HepG2 (cell line): ENCODE results near the gene CSDE1. TPM values are rescaled to one million over a fixed set of nuclear protein-coding genes. Genes with fewer than 3 reads are reported as not detected.

Source experiments
- BORCS8-MEF2B ChIP-seq: sonication (generic); formaldehyde crosslinking; IDR thresholded peaks from 2 replicates; pipeline ENCODE4 v1.8.0; 2022; ENCODE audit warnings: mild to moderate bottlenecking, missing genetic modification reagents
- EED ChIP-seq: sonication (generic); formaldehyde crosslinking; IDR thresholded peaks from 2 replicates; pipeline ENCODE4 v1.5.0; 2020; ENCODE audit warnings: mild to moderate bottlenecking, missing genetic modification reagents
- HNRNPK ChIP-seq: fragments of 200-400 bp; formaldehyde crosslinking; IDR thresholded peaks from 2 replicates; pipeline ENCODE4 v1.6.1; 2018; ENCODE audit warnings: low read length, low read depth, moderate library complexity, mild to moderate bottlenecking; ENCODE audit not compliant: poor library complexity, severe bottlenecking
- IKZF4 ChIP-seq: sonication (generic); formaldehyde crosslinking; IDR thresholded peaks from 2 replicates; pipeline ENCODE4 v1.5.1; 2020; ENCODE audit warnings: borderline replicate concordance, mild to moderate bottlenecking, low read depth, missing genetic modification reagents; ENCODE audit errors: not compliant biosample characterization
- MAFK ChIP-seq, 2 experiments: IDR thresholded peaks in 1 of 2; conservative IDR thresholded peaks in 1 of 2; 2 replicates each; pipeline ENCODE4 v1.6.1; 2011; ENCODE audit warnings: improper control_type of control experiment in 2 of 2, low read length in 2 of 2
- MIER2 ChIP-seq: IDR thresholded peaks from 2 replicates; pipeline ENCODE4 v1.6.1; 2016; ENCODE audit warnings: missing biosample characterization, missing genetic modification reagents
- SIN3A ChIP-seq: IDR thresholded peaks from 2 replicates; pipeline ENCODE4 v1.6.1; 2011; ENCODE audit warnings: low read depth, mild to moderate bottlenecking, control low read depth, low read length, borderline replicate concordance
- SMARCC2 ChIP-seq: fragments of 450-650 bp; IDR thresholded peaks from 2 replicates; pipeline ENCODE4 v1.6.1; 2017; ENCODE audit warnings: antibody characterized with exemption, mild to moderate bottlenecking
- ZBTB49 ChIP-seq: sonication (generic); formaldehyde crosslinking; IDR thresholded peaks from 2 replicates; pipeline ENCODE4 v1.4.0; 2020; ENCODE audit warnings: missing genetic modification reagents, borderline replicate concordance
- ZIK1 ChIP-seq: sonication (generic); formaldehyde crosslinking; IDR thresholded peaks from 2 replicates; pipeline ENCODE4 v1.5.0; 2020; ENCODE audit warnings: mild to moderate bottlenecking, low read depth, missing genetic modification reagents, borderline replicate concordance
- ZNF225 ChIP-seq: sonication (generic); formaldehyde crosslinking; IDR thresholded peaks from 2 replicates; pipeline ENCODE4 v1.4.0; 2020; ENCODE audit warnings: mild to moderate bottlenecking, missing genetic modification reagents
- ZNF260 ChIP-seq: sonication (generic); formaldehyde crosslinking; IDR thresholded peaks from 2 replicates; pipeline ENCODE4 v1.4.0; 2020; ENCODE audit warnings: missing genetic modification reagents, low read depth, mild to moderate bottlenecking, borderline replicate concordance
- polyA plus RNA-seq, 8 experiments: library from polyadenylated mRNA; depleted of rRNA in 3 of 8; stranded (reverse) in 7 of 8; unstranded in 1 of 8; fragments of >200 nt; fragmentation: Illumina TruSeq in 4 of 8; extraction: Trizol in 4 of 8; gene quantifications; 2 replicates each; pipeline versions ENCODE4 v1.2.1 to v1.2.3, GENCODE V29; 2011 to 2016; ENCODE audit warnings: low read depth in 4 of 8, missing spikeins in 1 of 8, mixed read lengths in 1 of 8; ENCODE audit not compliant: insufficient read depth in 1 of 8
- total RNA-seq, 5 experiments: library from RNA; depleted of rRNA; stranded (reverse); fragments of >200 nt; fragmentation: Illumina TruSeq; extraction: Trizol; gene quantifications; 2 replicates each; pipeline ENCODE4 v1.2.3, GENCODE V29; 2016; ENCODE audit warnings: low read depth in 1 of 5

CSDE1 gene
- total and polyA plus RNA-seq, 2 of the 13 experiments (the other 11 are each of a cell fraction or from before 2014, with no cell fraction given): 150 to 313 TPM

- TF ChIP-seq BORCS8-MEF2B (CRISPR knock-in tag) (0 out of 2 replicates have a peak, but pooled peaks have one; percentile 37), ZBTB49 (CRISPR knock-in tag) (no peak), SIN3A (peak; percentile 74; the same call in 1 of the 2 replicates), ZNF225 (CRISPR knock-in tag) (no peak), MAFK (conservative IDR thresholded peaks at IDR 0.05 in 1 of 2, IDR thresholded peaks at IDR 0.05 in 1 of 2; ENCODE audit: low read length in 2 of 2) (no peak), ZIK1 (CRISPR knock-in tag) (no peak; the same call in 1 of the 2 replicates), HNRNPK (no peak), EED (CRISPR knock-in tag) (peak; percentile 58; the same call in 1 of the 2 replicates), IKZF4 (peak; percentile 38), MIER2 (no peak), SMARCC2 (no peak), ZNF260 (CRISPR knock-in tag) (no peak)
- TF ChIP-seq, all 625 proteins: peak for 286
Observed at GRCh38 chr1:114780344-114781226, 22.8 kb upstream of the CSDE1 start, which contains the start of gene SIKE1 (continued).
